Astrocyte of the hippocampus (primary cell): Measurements from ENCODE around the gene SEZ6L2.
A peak's percentile ranks its signal among the peaks of the same experiment; 100 is the strongest.
"Not testable (repeated sequence)": the region's sequence is repeated elsewhere in the genome, so short reads cannot be mapped to it uniquely, and the experiment has no call there.

Source experiments
- DNase-seq: peaks from one replicate; pipeline ENCODE4 v3.0.0; 2011; ENCODE audit warnings: low read depth, low spot score

Gene SEZ6L2

GRCh38 chr16:29899516-29900101 lies at the start of gene SEZ6L2:
TSS of gene SEZ6L2 (minus strand) at chr16:29899550. CDS start at chr16:29899019, 531 bp downstream.
- DNase-seq, result peak; percentile 94

DNA sequence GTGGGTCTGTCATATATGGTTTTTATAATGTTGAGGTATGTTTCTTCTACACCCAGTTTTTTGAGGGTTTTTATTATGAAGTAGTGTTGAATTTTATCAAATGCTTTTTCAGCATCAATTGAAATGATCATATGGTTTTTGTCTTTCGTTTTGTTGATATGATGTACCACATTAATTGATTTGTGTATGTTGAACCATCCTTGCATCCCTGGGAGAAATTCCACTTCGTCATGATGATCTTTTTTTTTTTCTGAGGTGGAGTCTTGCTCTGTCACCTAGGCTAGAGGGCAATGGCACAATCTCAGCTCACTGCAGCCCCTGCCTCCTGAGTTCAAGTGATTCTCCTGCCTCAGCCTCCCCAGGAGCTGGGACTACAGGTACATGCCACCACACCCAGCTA lies 48.5 kb upstream of the SEZ6L2 start:
- no peak for DNase-seq

DNA sequence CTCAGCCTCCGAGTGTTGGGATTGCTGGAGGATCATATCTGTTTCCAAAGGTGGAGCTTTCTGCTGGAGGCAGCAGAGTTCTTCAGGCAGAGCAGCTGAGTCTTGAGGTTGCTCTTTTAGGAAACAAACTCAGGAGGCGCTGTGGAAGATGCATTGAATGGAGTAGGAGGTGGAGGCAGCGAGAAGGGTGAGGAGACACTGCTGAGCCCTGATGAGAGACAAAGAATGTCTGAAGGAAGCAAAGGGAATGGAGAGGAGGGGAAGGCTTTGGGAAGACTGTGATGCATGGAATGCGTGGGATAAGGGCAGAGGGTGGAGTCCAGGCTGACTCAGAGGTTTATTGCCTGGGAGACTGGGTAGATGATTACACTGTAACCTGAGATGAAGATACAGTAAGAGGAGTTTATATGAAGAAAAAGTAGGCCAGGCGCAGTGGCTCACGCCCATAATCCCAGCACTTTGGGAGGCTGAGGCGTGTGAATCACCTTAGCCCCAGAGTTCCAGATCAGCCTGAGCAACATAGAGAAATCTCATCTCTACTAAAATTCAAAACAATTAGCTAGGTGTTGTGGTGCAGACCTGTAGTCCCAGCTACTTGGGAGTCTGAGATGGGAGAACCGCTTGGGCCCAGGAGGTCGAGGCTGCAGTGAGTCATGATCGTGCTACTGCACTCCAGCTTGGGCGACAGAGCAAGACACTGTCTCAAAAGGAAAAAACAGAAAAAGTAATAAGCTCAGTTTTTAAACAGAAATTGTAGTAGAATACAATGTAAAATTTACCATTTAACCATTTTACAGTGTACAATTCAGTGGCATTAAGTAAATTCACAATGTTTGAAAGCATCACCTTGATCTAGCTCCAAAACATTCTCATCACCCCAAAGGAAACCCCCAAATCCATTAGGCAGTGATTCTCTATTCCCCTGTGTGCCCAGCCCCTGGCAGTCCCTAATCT lies 44.8 kb upstream of the SEZ6L2 start:
- DNase-seq, result peak; percentile 95

DNA sequence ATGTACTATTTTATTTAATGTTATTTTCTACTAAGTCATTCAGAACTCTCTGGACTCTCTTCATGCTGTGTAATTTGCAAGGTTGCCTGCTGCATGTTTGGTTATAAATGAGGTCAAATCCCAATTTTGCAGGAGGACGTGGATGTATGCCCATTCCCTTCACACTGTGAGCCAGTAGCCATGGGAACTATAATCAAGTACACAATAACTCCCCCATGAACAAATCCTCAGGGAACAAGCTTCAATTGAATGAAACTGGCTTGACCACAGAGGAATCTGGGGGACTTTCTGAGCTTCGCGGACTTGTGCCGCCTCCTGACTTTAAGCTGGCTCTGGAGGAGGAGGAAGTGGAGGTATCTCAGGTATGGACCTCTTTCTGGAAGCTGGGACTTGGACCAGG lies 41.3 kb upstream of the SEZ6L2 start:
- DNase-seq, result peak; percentile 34

- DNase-seq, result not testable (repeated sequence)
Observed at GRCh38 chr16:29931750-29932149, 32.4 kb upstream of the SEZ6L2 start.

GRCh38 chr16:29927070-29927905 lies 27.9 kb upstream of the SEZ6L2 start:
- peak; percentile 46 for DNase-seq

- no peak for DNase-seq
Observed at GRCh38 chr16:29926711-29927052, 27.3 kb upstream of the SEZ6L2 start.

DNA sequence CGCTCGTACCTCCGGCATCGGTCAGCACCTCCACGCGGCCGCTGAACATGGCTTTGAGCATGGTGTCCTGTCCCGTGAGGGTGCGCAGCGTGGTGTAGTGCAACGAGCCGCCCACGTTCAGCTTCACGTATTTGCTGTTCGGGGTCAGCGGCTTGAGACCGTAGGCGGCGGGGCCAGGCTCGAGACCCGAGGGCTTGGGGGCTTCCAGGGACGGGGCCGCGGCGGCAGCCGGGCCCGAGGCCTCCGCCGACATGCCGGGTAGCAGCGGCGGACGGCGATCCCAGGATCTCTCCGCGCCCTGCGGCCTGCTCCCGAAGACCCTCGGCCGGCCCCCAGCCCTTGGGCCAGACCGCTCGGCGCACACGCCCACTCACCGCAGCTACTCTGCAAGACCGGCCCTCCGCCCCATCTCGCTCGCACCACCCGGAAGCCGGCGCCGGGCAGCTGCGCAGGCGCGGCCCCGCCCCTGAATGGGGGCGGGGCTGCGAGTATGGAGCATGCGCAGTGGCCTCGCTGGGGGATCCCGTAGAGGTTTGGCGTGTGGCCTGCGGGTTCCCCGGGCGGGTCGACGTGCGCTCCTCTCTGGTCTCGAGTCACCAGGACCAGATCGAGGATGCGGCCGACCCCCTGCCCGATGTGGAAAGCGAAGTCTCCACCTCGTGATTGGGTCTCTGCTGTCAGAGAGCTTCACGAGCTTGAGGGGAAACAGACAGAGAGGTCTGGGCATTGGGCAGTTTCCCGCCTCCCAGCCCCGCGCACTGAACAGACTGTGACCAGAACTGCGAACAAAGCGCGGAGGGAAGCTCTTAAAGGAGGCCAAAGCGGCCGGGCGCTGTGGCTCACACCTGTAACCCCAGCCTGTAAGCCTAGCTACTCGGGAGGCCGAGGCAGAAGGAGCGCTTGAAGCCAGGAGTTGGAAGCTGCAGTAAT lies 26.7 kb upstream of the SEZ6L2 start, which contains the start of gene KCTD13:
TSS of gene KCTD13 (minus strand) at position 446 of the 930 bp plus-strand sequence. CDS start at position 253, 193 bp downstream.
- peak; percentile 94 for DNase-seq

DNA sequence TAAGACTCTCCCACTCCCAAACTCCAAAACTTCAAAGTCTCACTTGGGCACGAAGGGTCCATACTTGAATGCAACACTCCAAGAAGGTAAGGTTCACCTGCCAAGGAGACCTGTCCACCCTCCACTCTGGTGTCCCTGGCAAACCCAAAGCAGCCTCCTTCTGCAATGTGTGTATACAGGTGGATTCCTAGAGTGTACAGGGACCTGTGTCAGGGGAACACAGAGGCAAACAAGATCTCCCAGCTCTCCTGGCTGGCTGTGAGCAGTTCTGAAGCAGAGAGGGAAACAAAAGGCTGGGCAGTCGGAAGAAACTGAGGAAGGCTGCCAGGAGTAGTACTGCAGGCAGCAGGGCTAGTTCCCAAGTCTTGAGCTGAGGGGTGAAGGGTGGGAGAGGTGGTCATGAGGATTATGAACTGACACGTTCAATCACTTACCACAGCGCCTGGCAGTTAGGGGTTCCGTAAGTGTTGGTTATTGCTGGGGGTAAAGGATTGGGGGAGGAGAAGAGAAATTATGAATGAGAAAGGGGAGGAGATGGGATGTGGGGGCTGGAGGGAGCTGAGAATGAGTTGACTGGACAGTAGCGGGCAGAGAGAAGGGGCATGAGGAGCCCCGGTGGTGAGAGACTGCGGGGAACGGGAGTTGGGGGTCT lies 25.9 kb upstream of the SEZ6L2 start:
- peak; percentile 53 for DNase-seq

DNA sequence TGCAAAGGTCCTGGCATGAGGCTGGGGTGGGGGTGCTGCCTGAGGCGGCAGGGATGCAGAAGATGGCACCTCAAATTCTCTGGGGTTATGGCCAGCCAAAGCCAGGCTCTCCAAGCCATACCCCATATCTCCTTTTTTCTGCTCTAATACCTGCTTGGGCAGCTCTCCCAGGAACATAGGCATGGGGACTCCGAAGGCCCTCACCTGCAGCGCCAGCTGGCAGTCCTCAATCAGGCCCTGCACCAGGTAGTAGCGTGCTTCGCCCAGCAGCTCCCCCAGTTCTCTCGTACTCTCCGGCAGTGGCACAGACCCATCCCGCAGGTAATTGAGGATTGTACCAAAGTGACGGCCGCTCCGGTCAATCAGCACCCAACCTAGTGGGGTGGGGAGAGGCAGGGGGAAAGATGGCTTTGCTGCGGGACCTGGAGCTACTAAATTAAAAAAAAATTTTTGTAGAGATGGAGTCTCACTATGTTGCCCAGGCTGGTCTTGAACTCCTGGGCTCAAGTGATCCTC lies 23.7 kb upstream of the SEZ6L2 start:
- no peak for DNase-seq

- no peak for DNase-seq
Observed at GRCh38 chr16:29922326-29922725, 23.0 kb upstream of the SEZ6L2 start.

GRCh38 chr16:29921034-29921385 lies 21.7 kb upstream of the SEZ6L2 start:
- DNase-seq, result no peak

- no peak for DNase-seq
Observed at GRCh38 chr16:29920288-29921033, 21.1 kb upstream of the SEZ6L2 start.

- no peak for DNase-seq
Observed at GRCh38 chr16:29916979-29917378, 17.6 kb upstream of the SEZ6L2 start.

GRCh38 chr16:29915590-29916247 lies 16.4 kb upstream of the SEZ6L2 start:
- DNase-seq, result peak; percentile 19

- no peak for DNase-seq
Observed at GRCh38 chr16:29913514-29913913, 14.2 kb upstream of the SEZ6L2 start.

DNA sequence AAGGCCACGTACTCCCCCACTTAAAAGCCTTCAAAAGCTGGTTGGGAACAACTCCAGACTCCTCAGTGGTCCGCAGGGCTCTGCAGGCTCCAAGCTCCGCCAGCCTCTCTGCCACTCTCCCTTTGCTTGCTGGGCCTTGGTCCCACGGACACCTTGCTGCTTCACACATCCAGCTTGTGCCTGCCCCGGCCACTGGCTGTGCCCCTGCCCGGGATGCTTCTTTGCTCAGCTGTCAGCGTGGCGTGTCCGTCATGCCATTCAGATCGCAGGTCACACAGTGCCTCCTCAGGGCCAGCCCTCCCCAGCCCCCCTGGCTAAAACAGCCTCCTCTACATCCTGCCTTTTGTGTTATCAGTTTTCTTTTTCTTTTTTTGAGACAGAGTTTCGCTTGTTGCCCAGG lies 12.7 kb upstream of the SEZ6L2 start:
- no peak for DNase-seq

GRCh38 chr16:29911676-29912010 lies 12.3 kb upstream of the SEZ6L2 start:
- no peak for DNase-seq
